WTC11 (cell line): Measurements from ENCODE around the gene SH2B3. TPM values are rescaled to one million over a fixed set of nuclear protein-coding genes. Genes with fewer than 3 reads are reported as not detected.
"Not testable (repeated sequence)": the region's sequence is repeated elsewhere in the genome, so short reads cannot be mapped to it uniquely, and the experiment has no call there.

Experiments used
- ATAC-seq: fragments of 200-7000 bp; cut with Tn5 transposase; 2 replicates; pipeline ENCODE4 v1.10.0; 2021; ENCODE audit warnings: mild to moderate bottlenecking, moderate library complexity
- CTCF ChIA-PET: fragments of 300-600 bp; sonication (Branson Sonifier 250); formaldehyde crosslinking; loops from one replicate; lab custom pipeline; 2021; ENCODE audit warnings: antibody characterized with exemption; lab: Charles Lee
- POLR2A ChIA-PET: fragments of 350-600 bp; sonication (Branson Sonifier 250); formaldehyde crosslinking; loops from one replicate; lab custom pipeline; 2021; ENCODE audit warnings: antibody characterized with exemption; lab: Charles Lee
- DNase-seq: peaks from one replicate; pipeline ENCODE4 v3.0.0; 2021; ENCODE audit warnings: low spot score
- H3K27ac Mint-ChIP-seq: 2 replicates; pipeline ENCODE4 v1.8.0; 2021; ENCODE audit warnings: mixed read lengths
- H3K27me3 Mint-ChIP-seq: 2 replicates; pipeline ENCODE4 v1.8.0; 2021; ENCODE audit warnings: low read depth, mild to moderate bottlenecking, moderate library complexity, mixed read lengths
- H3K36me3 Mint-ChIP-seq: 2 replicates; pipeline ENCODE4 v1.8.0; 2021; ENCODE audit warnings: mixed read lengths
- H3K4me1 Mint-ChIP-seq: 2 replicates; pipeline ENCODE4 v1.8.0; 2022; ENCODE audit warnings: mixed read lengths
- H3K4me3 Mint-ChIP-seq: 2 replicates; pipeline ENCODE4 v1.8.0; 2021; ENCODE audit warnings: mild to moderate bottlenecking, moderate library complexity, mixed read lengths
- H3K9me3 Mint-ChIP-seq: 2 replicates; pipeline ENCODE4 v1.8.0; 2021; ENCODE audit warnings: mixed read lengths
- CTCF ChIP-seq: fragments of 200-600 bp; IDR thresholded peaks from 2 replicates; pipeline ENCODE4 v1.8.0; 2022; ENCODE audit warnings: antibody characterized with exemption
- GTF2I ChIP-seq: fragments of 250-450 bp; sonication (Bioruptor Pico); conservative IDR thresholded peaks from 2 replicates; pipeline ENCODE4 v1.4.0; 2021; ENCODE audit warnings: mild to moderate bottlenecking
- HMGXB4 ChIP-seq: sonication (generic); formaldehyde crosslinking; IDR thresholded peaks from 2 replicates; pipeline ENCODE4 v1.8.1; 2023; ENCODE audit warnings: mild to moderate bottlenecking, moderate library complexity, missing genetic modification reagents
- NFYB ChIP-seq: sonication (generic); formaldehyde crosslinking; conservative IDR thresholded peaks from 2 replicates; pipeline ENCODE4 v1.8.0; 2022; ENCODE audit warnings: low read depth, missing genetic modification reagents
- PRDM15 ChIP-seq: sonication (generic); formaldehyde crosslinking; IDR thresholded peaks from 2 replicates; pipeline ENCODE4 v1.8.0; 2022; ENCODE audit warnings: missing genetic modification reagents
- STAT6 ChIP-seq: sonication (generic); formaldehyde crosslinking; conservative IDR thresholded peaks from 2 replicates; pipeline ENCODE4 v1.8.1; 2023; ENCODE audit warnings: mild to moderate bottlenecking, low read depth, missing genetic modification reagents, moderate library complexity
- ZBTB43 ChIP-seq: sonication (generic); formaldehyde crosslinking; IDR thresholded peaks from 2 replicates; pipeline ENCODE4 v1.8.1; 2023; ENCODE audit warnings: mild to moderate bottlenecking, missing genetic modification reagents
- ZMAT4 ChIP-seq: fragments of 250-450 bp; sonication (Bioruptor Pico); IDR thresholded peaks from 2 replicates; pipeline ENCODE4 v1.9.0; 2021; ENCODE audit warnings: mild to moderate bottlenecking
- ZNF423 ChIP-seq: fragments of 250-450 bp; sonication (Bioruptor Pico); IDR thresholded peaks from 2 replicates; pipeline ENCODE4 v2.1.2; 2022; ENCODE audit warnings: mild to moderate bottlenecking, moderate library complexity
- total RNA-seq: library from RNA; stranded (reverse); gene quantifications from 3 replicates; pipeline ENCODE4 v1.2.3, GENCODE V29; 2021

SH2B3 gene
- total RNA-seq, 1 experiment from 2014 or later, result 31.8 TPM

GRCh38 chr12:111368788-111369495 is 36.8 kb upstream of the SH2B3 start, which contains the start of gene PHETA1 (continued):
- TF ChIP-seq STAT6 (CRISPR knock-in tag) (peak; percentile 3; the same call in 1 of the 2 replicates), ZNF423 (CRISPR knock-in tag) (peak; percentile 36; the same call in 1 of the 2 replicates)

GRCh38 chr12:111369496-111370220 is 36.1 kb upstream of the SH2B3 start:
- 0 out of 2 replicates have a peak overlapping the region, but pooled peaks have one; percentile 27 for H3K27ac Mint-ChIP-seq
- H3K4me3 Mint-ChIP-seq, result peak overlapping the region; percentile 69
- no peak for DNase-seq
- H3K4me1 Mint-ChIP-seq, result peaks cover 10% of the 10 kb centered on the region
- peaks cover 30% of the 10 kb centered on the region for H3K27me3 Mint-ChIP-seq
- no peaks in the 10 kb centered on the region; the same call in 1 of the 2 replicates for H3K9me3 Mint-ChIP-seq
- H3K36me3 Mint-ChIP-seq, result no peaks in the 10 kb centered on the region
- no peak for ATAC-seq
- TF ChIP-seq STAT6 (CRISPR knock-in tag), result no peak
- peak; percentile 49; the same call in 1 of the 2 replicates for TF ChIP-seq PRDM15
- ChIA-PET POLR2A (interaction anchor here (1.2 kb wide), 1 partner anchor 33 kb away, joined by 3 read pairs; no protein-coding TSS in a partner anchor), CTCF (interaction anchor here (1.0 to 3.6 kb wide), 8 partner anchors 10 to 82 kb away, joined by 3 to 35 read pairs (median 7); no protein-coding TSS in a partner anchor)

GRCh38 chr12:111373231-111373630 is 32.5 kb upstream of the SH2B3 start:
- POLR2A ChIA-PET, result not testable (repeated sequence)
- peaks cover 22% of the 10 kb centered on the region for H3K27me3 Mint-ChIP-seq

GRCh38 chr12:111377440-111377839 is 28.3 kb upstream of the SH2B3 start:
- H3K36me3 Mint-ChIP-seq, result peaks cover 2% of the 10 kb centered on the region; the same call in 1 of the 2 replicates
- POLR2A ChIA-PET, result no interaction called here
- TF ChIP-seq GTF2I (CRISPR knock-in tag) (no peak), NFYB (CRISPR knock-in tag) (no peak), ZBTB43 (no peak), HMGXB4 (CRISPR knock-in tag) (no peak), CTCF (no peak), ZMAT4 (CRISPR knock-in tag) (no peak)
- no peaks in the 10 kb centered on the region for H3K4me1 Mint-ChIP-seq
- CTCF ChIA-PET, result interaction anchor here (1.1 to 1.4 kb wide), 2 partner anchors 26 to 79 kb away, joined by 3 read pairs; no protein-coding TSS in a partner anchor
- DNase-seq (no peak), ATAC-seq (no peak)
- H3K4me3 Mint-ChIP-seq, result no peak overlapping the region
- peaks cover 4% of the 10 kb centered on the region for H3K9me3 Mint-ChIP-seq
- no peak overlapping the region for H3K27ac Mint-ChIP-seq
- H3K27me3 Mint-ChIP-seq, result peaks cover 3% of the 10 kb centered on the region; the same call in 1 of the 2 replicates

More at GRCh38 chr12:111373231-111373630, 32.5 kb upstream of the SH2B3 start:
- not testable (repeated sequence) for H3K27ac Mint-ChIP-seq, DNase-seq, ATAC-seq, H3K4me1 Mint-ChIP-seq, H3K36me3 Mint-ChIP-seq, H3K9me3 Mint-ChIP-seq, H3K4me3 Mint-ChIP-seq
- CTCF ChIA-PET, result interaction anchor here (2.1 kb wide), 1 partner anchor 24 kb away, joined by 7 read pairs; no protein-coding TSS in a partner anchor
